Measurements from ENCODE around the gene TNRC6C. TPM values are rescaled to one million over a fixed set of nuclear protein-coding genes. Genes with fewer than 3 reads are reported as not detected.
"Not testable (repeated sequence)": the region's sequence is repeated elsewhere in the genome, so short reads cannot be mapped to it uniquely, and the experiment has no call there.

TNRC6C gene
- total RNA-seq, 6 experiments from 2014 or later: 6.3 to 9.0 (median 7.5) TPM

- no peak for TF ChIP-seq CTCF (IDR thresholded peaks at IDR 0.05)
- no peak overlapping the region for H3K4me3 Mint-ChIP-seq
- H3K36me3 Mint-ChIP-seq (ENCODE audit: low read depth): no peaks in the 10 kb centered on the region
- peaks cover 17% of the 10 kb centered on the region for H3K4me1 Mint-ChIP-seq (ENCODE audit: low read depth)
- no peak for DNase-seq
- H3K27ac Mint-ChIP-seq: no peak overlapping the region
- no peaks in the 10 kb centered on the region for H3K27me3 Mint-ChIP-seq (ENCODE audit: insufficient read depth)
- H3K9me3 Mint-ChIP-seq: no peaks in the 10 kb centered on the region
These were observed 99.5 kb downstream of the TNRC6C start for GRCh38 chr17:78058001-78058400.

GRCh38 chr17:78058581-78058980 lies 100.1 kb downstream of the TNRC6C start:
- Mint-ChIP-seq H3K27ac (peak overlapping the region; percentile 51), H3K4me3 (no peak overlapping the region), H3K36me3 (ENCODE audit: low read depth) (no peaks in the 10 kb centered on the region), H3K4me1 (ENCODE audit: low read depth) (peaks cover 17% of the 10 kb centered on the region), H3K9me3 (no peaks in the 10 kb centered on the region), H3K27me3 (ENCODE audit: insufficient read depth) (no peaks in the 10 kb centered on the region)
- no peak for DNase-seq
- no peak for TF ChIP-seq CTCF (IDR thresholded peaks at IDR 0.05)

GRCh38 chr17:78062596-78062995 lies 104.1 kb downstream of the TNRC6C start:
- Mint-ChIP-seq H3K9me3 (no peaks in the 10 kb centered on the region), H3K4me1 (ENCODE audit: low read depth) (peaks cover 17% of the 10 kb centered on the region), H3K4me3 (no peak overlapping the region), H3K36me3 (ENCODE audit: low read depth) (no peaks in the 10 kb centered on the region), H3K27ac (no peak overlapping the region), H3K27me3 (ENCODE audit: insufficient read depth) (no peaks in the 10 kb centered on the region)
- DNase-seq: no peak
- no peak for TF ChIP-seq CTCF (IDR thresholded peaks at IDR 0.05)

- no peak overlapping the region for H3K4me3 Mint-ChIP-seq
- no peaks in the 10 kb centered on the region for H3K27me3 Mint-ChIP-seq (ENCODE audit: insufficient read depth)
- no peaks in the 10 kb centered on the region for H3K9me3 Mint-ChIP-seq
- peaks cover 11% of the 10 kb centered on the region for H3K4me1 Mint-ChIP-seq (ENCODE audit: low read depth)
- no peak overlapping the region for H3K27ac Mint-ChIP-seq
- DNase-seq: no peak
- no peaks in the 10 kb centered on the region for H3K36me3 Mint-ChIP-seq (ENCODE audit: low read depth)
- TF ChIP-seq CTCF (IDR thresholded peaks at IDR 0.05): no peak
These were observed 105.0 kb downstream of the TNRC6C start for GRCh38 chr17:78063489-78063888.

GRCh38 chr17:78064708-78065107 lies 106.2 kb downstream of the TNRC6C start:
- no peaks in the 10 kb centered on the region for H3K36me3 Mint-ChIP-seq (ENCODE audit: low read depth)
- H3K27me3 Mint-ChIP-seq (ENCODE audit: insufficient read depth): no peaks in the 10 kb centered on the region
- H3K4me1 Mint-ChIP-seq (ENCODE audit: low read depth): no peaks in the 10 kb centered on the region
- H3K27ac Mint-ChIP-seq: no peak overlapping the region
- DNase-seq: no peak
- no peak overlapping the region for H3K4me3 Mint-ChIP-seq
- H3K9me3 Mint-ChIP-seq: no peaks in the 10 kb centered on the region
- no peak for TF ChIP-seq CTCF (IDR thresholded peaks at IDR 0.05)

GRCh38 chr17:78066976-78067375 lies 108.5 kb downstream of the TNRC6C start:
- H3K27ac Mint-ChIP-seq; H3K4me3 Mint-ChIP-seq; H3K4me1 Mint-ChIP-seq (ENCODE audit: low read depth); H3K27me3 Mint-ChIP-seq (ENCODE audit: insufficient read depth); DNase-seq; H3K9me3 Mint-ChIP-seq; H3K36me3 Mint-ChIP-seq (ENCODE audit: low read depth): not testable (repeated sequence)
